ENCODE results near the gene NARF.
"Not testable (repeated sequence)": the region's sequence is repeated elsewhere in the genome, so short reads cannot be mapped to it uniquely, and the experiment has no call there.

DNA sequence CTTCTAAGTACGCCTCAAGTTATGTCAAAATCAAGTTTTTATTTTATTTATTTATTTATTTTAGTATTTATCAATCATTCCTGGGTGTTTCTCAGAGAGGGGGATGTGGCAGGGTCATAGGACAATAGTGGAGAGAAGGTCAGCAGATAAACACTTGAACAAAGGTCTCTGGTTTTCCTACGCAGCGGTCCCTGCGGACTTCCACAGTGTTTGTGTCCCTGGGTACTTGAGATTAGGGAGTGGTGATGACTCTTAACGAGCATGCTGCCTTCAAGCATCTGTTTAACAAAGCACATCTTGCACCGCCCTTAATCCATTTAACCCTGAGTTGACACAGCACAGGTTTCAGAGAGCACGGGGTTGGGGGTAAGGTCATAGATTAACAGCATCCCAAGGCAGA, 5.4 kb upstream of the NARF start:
- TF ChIP-seq POLR2A (IDR thresholded peaks at IDR 0.05), result not testable (repeated sequence)
- TF ChIP-seq, protein P1, sequence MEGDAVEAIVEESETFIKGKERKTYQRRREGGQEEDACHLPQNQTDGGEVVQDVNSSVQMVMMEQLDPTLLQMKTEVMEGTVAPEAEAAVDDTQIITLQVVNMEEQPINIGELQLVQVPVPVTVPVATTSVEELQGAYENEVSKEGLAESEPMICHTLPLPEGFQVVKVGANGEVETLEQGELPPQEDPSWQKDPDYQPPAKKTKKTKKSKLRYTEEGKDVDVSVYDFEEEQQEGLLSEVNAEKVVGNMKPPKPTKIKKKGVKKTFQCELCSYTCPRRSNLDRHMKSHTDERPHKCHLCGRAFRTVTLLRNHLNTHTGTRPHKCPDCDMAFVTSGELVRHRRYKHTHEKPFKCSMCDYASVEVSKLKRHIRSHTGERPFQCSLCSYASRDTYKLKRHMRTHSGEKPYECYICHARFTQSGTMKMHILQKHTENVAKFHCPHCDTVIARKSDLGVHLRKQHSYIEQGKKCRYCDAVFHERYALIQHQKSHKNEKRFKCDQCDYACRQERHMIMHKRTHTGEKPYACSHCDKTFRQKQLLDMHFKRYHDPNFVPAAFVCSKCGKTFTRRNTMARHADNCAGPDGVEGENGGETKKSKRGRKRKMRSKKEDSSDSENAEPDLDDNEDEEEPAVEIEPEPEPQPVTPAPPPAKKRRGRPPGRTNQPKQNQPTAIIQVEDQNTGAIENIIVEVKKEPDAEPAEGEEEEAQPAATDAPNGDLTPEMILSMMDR (IDR thresholded peaks at IDR 0.05), result not testable (repeated sequence)
